BLaER1 treated with 17β-estradiol and CSF1 and Interleukin-3, amounts not matched to agents 10 nM and 100 nM (cell line): ENCODE measurements around the gene CPTP.

ENCODE experiments used
- H3K27ac ChIP-seq, 11 experiments: shearing (Covaris generic); formaldehyde crosslinking; 2 replicates each; pipeline ENCODE4 v1.8.1; 2022
- H3K27me3 ChIP-seq, 11 experiments: shearing (Covaris generic); formaldehyde crosslinking; 2 replicates each; pipeline ENCODE4 v1.8.1; 2022
- H3K36me3 ChIP-seq, 11 experiments: shearing (Covaris generic); formaldehyde crosslinking; 2 replicates each; pipeline ENCODE4 v1.8.1; 2022
- H3K4me1 ChIP-seq, 10 experiments: shearing (Covaris generic); formaldehyde crosslinking; 2 replicates each; pipeline ENCODE4 v1.8.1; 2022
- H3K4me2 ChIP-seq, 11 experiments: shearing (Covaris generic); formaldehyde crosslinking; 2 replicates each; pipeline ENCODE4 v1.8.1; 2022
- H3K4me3 ChIP-seq, 10 experiments: shearing (Covaris generic); formaldehyde crosslinking; 2 replicates each; pipeline ENCODE4 v1.8.1; 2022
- H3K9ac ChIP-seq, 11 experiments: shearing (Covaris generic); formaldehyde crosslinking; 2 replicates each; pipeline ENCODE4 v1.8.1; 2022
- H3K9me3 ChIP-seq, 11 experiments: shearing (Covaris generic); formaldehyde crosslinking; replicated peaks in 1 of 11; 2 replicates each; pipeline ENCODE4 v1.8.1; 2022
- H4K20me1 ChIP-seq, 11 experiments: shearing (Covaris generic); formaldehyde crosslinking; 2 replicates each; pipeline ENCODE4 v1.8.1; 2022
- Cebpa-rat ChIP-seq, 11 experiments: shearing (Covaris generic); IDR thresholded peaks; 2 replicates each; pipeline ENCODE4 v1.8.1; 2022

Gene CPTP

GRCh38 chr1:1324524-1325287 is at the start of gene CPTP, which contains the start of gene INTS11:
Gene CPTP (plus strand): TSS chr1:1324802. CDS start chr1:1326911, 2,109 bp downstream.
Gene INTS11 (minus strand): TSS chr1:1324660. CDS start chr1:1324608, 52 bp downstream.
- peaks cover 24 to 56% (median 48%) of the 10 kb centered on the region in 10 experiments for H3K4me1 ChIP-seq
- peak within 1 kb of the TSS; percentile 97 to 100 (median 99) for H3K4me2 ChIP-seq
- peak within 1 kb of the TSS; percentile 77 to 93 (median 85) for H3K27ac ChIP-seq
- no peak for TF ChIP-seq Cebpa-rat (IDR thresholded peaks at IDR 0.05)
- peak within 1 kb of the TSS; percentile 90 to 99 (median 92) for H3K9ac ChIP-seq
- H3K27me3 ChIP-seq, result no peaks in the 10 kb centered on the region
- H3K9me3 ChIP-seq, result no peaks in the 10 kb centered on the region
- peaks cover 55 to 87% (median 81%) of the 10 kb centered on the region in 11 experiments for H4K20me1 ChIP-seq
- peak within 1 kb of the TSS; percentile 85 to 97 (median 92) for H3K4me3 ChIP-seq
- H3K36me3 ChIP-seq, result peaks cover 17 to 62% (median 46%) of the 10 kb centered on the region in 11 experiments

DNA sequence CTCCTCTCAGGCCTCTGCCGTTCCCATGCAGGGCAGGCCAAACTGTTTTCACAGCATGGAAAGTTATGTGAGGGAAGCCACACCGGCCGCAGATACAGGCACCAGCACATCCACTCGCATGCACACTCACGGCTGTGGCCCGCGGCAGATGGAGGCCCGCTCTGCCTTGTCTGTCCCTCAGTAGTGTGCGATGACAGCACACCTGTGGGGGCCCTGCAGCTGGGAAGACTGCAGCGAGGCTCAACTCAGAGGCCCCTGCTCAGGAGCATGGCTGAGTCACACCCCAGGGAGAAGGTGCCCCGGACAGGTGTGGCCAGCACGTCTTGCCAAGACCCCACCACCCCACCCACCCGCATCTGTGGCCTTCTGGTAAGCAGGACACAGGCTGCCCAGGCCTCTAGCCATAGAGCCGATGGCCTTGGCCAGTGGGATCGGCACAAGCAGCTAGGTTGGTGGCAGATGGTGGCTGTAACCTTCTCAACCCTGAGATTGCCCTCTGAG is 49.6 kb upstream of the CPTP start:
- peak overlapping the region in 4 of 10 experiments; percentile 99 to 100 (median 100); a peak in 4 of 20 replicates for H3K4me3 ChIP-seq
- H3K9ac ChIP-seq, result peak overlapping the region in 10 of 11 experiments; percentile 97 to 100 (median 99); a peak in 15 of 22 replicates
- H3K4me2 ChIP-seq, result peak overlapping the region; percentile 90 to 99 (median 96)

GRCh38 chr1:1275836-1276235 is 48.8 kb upstream of the CPTP start:
- TF ChIP-seq Cebpa-rat (IDR thresholded peaks at IDR 0.05), result no peak
- no peak overlapping the region for H3K27ac ChIP-seq
- no peak overlapping the region for H3K9ac ChIP-seq
- no peak overlapping the region for H3K4me3 ChIP-seq
- H3K4me2 ChIP-seq, result no peak overlapping the region
- H4K20me1 ChIP-seq, result peaks cover 22 to 27% (median 24%) of the 10 kb centered on the region in 11 experiments
- peaks cover 0 to 18% (median 12%) of the 10 kb centered on the region in 11 experiments; a peak in 17 of 22 replicates for H3K36me3 ChIP-seq
- no peaks in the 10 kb centered on the region for H3K9me3 ChIP-seq
- no peaks in the 10 kb centered on the region for H3K27me3 ChIP-seq
- H3K4me1 ChIP-seq, result peaks cover 25 to 35% (median 30%) of the 10 kb centered on the region in 10 experiments

More for the DNA sequence above, 49.6 kb upstream of the CPTP start:
- no peaks in the 10 kb centered on the region for H3K27me3 ChIP-seq
- H3K4me1 ChIP-seq, result peaks cover 33 to 42% (median 38%) of the 10 kb centered on the region in 10 experiments
- no peak overlapping the region for H3K27ac ChIP-seq
- peaks cover 0 to 27% (median 20%) of the 10 kb centered on the region in 11 experiments; a peak in 20 of 22 replicates for H3K36me3 ChIP-seq
- TF ChIP-seq Cebpa-rat (IDR thresholded peaks at IDR 0.05), result no peak
- no peaks in the 10 kb centered on the region for H3K9me3 ChIP-seq
- peaks cover 30 to 35% (median 32%) of the 10 kb centered on the region in 11 experiments for H4K20me1 ChIP-seq

- no peak for TF ChIP-seq Cebpa-rat (IDR thresholded peaks at IDR 0.05)
- no peak overlapping the region for H3K4me2 ChIP-seq
- H3K4me1 ChIP-seq, result peaks cover 6 to 17% (median 10%) of the 10 kb centered on the region in 10 experiments; a peak in 18 of 20 replicates
- no peaks in the 10 kb centered on the region for H3K9me3 ChIP-seq
- no peak overlapping the region for H3K27ac ChIP-seq
- H4K20me1 ChIP-seq, result peaks cover 0 to 12% (median 0%) of the 10 kb centered on the region in 11 experiments; a peak in 2 of 22 replicates
- no peaks in the 10 kb centered on the region for H3K27me3 ChIP-seq
- H3K4me3 ChIP-seq, result no peak overlapping the region
- H3K9ac ChIP-seq, result no peak overlapping the region
- H3K36me3 ChIP-seq, result no peaks in the 10 kb centered on the region
Observed at GRCh38 chr1:1278620-1279019, 46.0 kb upstream of the CPTP start.

GRCh38 chr1:1279028-1279427 is 45.6 kb upstream of the CPTP start:
- Histone ChIP-seq H4K20me1 (peaks cover 0 to 13% (median 0%) of the 10 kb centered on the region in 11 experiments; a peak in 2 of 22 replicates), H3K4me2 (no peak overlapping the region), H3K9me3 (no peaks in the 10 kb centered on the region), H3K4me1 (peaks cover 6 to 18% (median 10%) of the 10 kb centered on the region in 10 experiments; a peak in 18 of 20 replicates), H3K36me3 (no peaks in the 10 kb centered on the region), H3K4me3 (no peak overlapping the region), H3K27me3 (no peaks in the 10 kb centered on the region), H3K27ac (no peak overlapping the region), H3K9ac (no peak overlapping the region)
- TF ChIP-seq Cebpa-rat (IDR thresholded peaks at IDR 0.05), result no peak

DNA sequence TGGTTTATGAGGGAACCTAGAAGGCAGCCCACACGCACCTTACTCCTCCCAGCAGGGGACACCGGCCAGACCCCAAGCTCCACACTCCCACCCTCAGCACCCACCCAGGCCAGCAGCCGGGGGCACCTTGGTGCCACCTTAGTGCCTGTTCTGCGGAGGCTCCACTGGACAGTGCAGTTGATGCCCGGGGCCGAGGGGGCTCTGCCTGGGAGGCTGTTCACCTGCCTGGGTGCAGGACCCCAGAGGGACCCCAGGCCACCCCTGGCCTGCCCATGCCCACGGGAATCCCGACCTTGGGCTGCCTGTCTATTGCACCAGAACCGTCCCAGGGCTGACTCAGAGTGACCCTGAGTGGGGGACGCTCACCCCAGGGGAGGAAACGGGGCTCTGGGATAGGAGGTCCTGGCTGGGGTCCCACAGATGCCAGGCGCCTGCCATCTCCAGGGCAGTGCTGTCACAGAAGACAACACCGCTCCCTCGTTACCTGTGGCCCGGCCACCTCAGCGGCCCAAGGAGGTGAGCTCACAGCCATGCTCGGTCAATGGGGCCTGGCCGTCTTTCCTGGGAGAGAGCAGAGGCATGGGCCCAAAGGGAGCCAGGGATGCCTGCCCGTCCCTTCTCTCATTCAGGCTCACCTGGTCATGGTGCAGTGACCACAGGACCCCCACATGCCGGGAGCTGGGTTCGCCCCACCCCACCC is 43.7 kb upstream of the CPTP start:
- Histone ChIP-seq H3K4me3 (no peak overlapping the region), H3K9ac (no peak overlapping the region), H3K4me1 (peaks cover 0 to 14% (median 2%) of the 10 kb centered on the region in 10 experiments; a peak in 5 of 20 replicates), H3K27ac (no peak overlapping the region), H3K36me3 (no peaks in the 10 kb centered on the region), H3K9me3 (no peaks in the 10 kb centered on the region), H3K4me2 (no peak overlapping the region), H3K27me3 (no peaks in the 10 kb centered on the region), H4K20me1 (peaks cover 0 to 25% (median 0%) of the 10 kb centered on the region in 11 experiments; a peak in 2 of 22 replicates)
- no peak for TF ChIP-seq Cebpa-rat (IDR thresholded peaks at IDR 0.05)

- Histone ChIP-seq H3K4me2 (no peak overlapping the region), H3K4me1 (peaks cover 0 to 15% (median 2%) of the 10 kb centered on the region in 10 experiments; a peak in 5 of 20 replicates), H3K9me3 (no peaks in the 10 kb centered on the region), H4K20me1 (peaks cover 0 to 33% (median 0%) of the 10 kb centered on the region in 11 experiments; a peak in 2 of 22 replicates), H3K4me3 (no peak overlapping the region), H3K9ac (0 out of 22 replicates have a peak overlapping the region, but pooled peaks of 1 of the 11 experiments have one; percentile 9), H3K36me3 (no peaks in the 10 kb centered on the region), H3K27ac (no peak overlapping the region), H3K27me3 (no peaks in the 10 kb centered on the region)
- TF ChIP-seq Cebpa-rat (IDR thresholded peaks at IDR 0.05), result no peak
Observed at GRCh38 chr1:1281533-1282321, 42.9 kb upstream of the CPTP start.

GRCh38 chr1:1282998-1283397 is 41.6 kb upstream of the CPTP start:
- H3K27me3 ChIP-seq, result no peaks in the 10 kb centered on the region
- no peak overlapping the region for H3K4me3 ChIP-seq
- H3K4me1 ChIP-seq, result peaks cover 0 to 15% (median 2%) of the 10 kb centered on the region in 10 experiments; a peak in 5 of 20 replicates
- H3K4me2 ChIP-seq, result no peak overlapping the region
- H3K27ac ChIP-seq, result no peak overlapping the region
- no peak overlapping the region for H3K9ac ChIP-seq
- no peak for TF ChIP-seq Cebpa-rat (IDR thresholded peaks at IDR 0.05)
- peaks cover 0 to 39% (median 0%) of the 10 kb centered on the region in 11 experiments; a peak in 2 of 22 replicates for H4K20me1 ChIP-seq
- no peaks in the 10 kb centered on the region for H3K36me3 ChIP-seq
- no peaks in the 10 kb centered on the region for H3K9me3 ChIP-seq
